Neural cell (in vitro differentiated cells): ENCODE data around the gene PEA15.

Experiments used
- EZH2 ChIP-seq: fragments of 200-600, 300-800 bp; shearing (Covaris generic), sonication (generic); IDR thresholded peaks from 2 replicates; pipeline ENCODE4 v1.6.1; 2014; ENCODE audit warnings: antibody characterized with exemption, low read length, borderline replicate concordance, mild to moderate bottlenecking; ENCODE audit not compliant: insufficient read depth, poor library complexity, severe bottlenecking
- POLR2AphosphoS5 ChIP-seq: IDR thresholded peaks from 2 replicates; pipeline ENCODE4 v1.6.1; 2012
- REST ChIP-seq: IDR thresholded peaks from 2 replicates; pipeline ENCODE4 v1.6.1; 2012; ENCODE audit warnings: borderline replicate concordance
- TF ChIP-seq, protein P1 (sequence below): fragments of 450-650 bp; IDR thresholded peaks from 2 replicates; pipeline ENCODE4 v1.5.1; 2014; ENCODE audit warnings: antibody characterized with exemption, mild to moderate bottlenecking, moderate library complexity; ENCODE audit not compliant: poor library complexity, severe bottlenecking

DNA sequence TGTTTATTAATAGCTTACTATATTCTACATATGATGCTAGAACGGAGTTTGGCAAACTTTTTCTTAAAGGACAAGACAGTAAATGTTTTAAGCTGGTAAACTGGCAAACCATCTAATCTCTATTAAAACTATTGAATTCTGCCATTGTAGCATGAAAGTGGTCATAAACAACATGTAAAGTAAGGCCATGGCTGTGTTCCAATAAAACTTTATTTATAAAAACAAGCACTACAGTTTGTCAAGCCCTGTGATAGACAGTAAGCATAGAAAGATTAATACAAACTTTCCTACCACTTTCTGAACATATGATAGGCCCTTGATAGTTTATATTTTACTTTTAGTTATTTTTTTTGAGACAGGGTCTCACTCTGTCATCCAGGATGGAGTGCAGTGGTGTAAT lies 22.4 kb downstream of the PEA15 start:
- no peak for TF ChIP-seq REST
- TF ChIP-seq, protein P1, sequence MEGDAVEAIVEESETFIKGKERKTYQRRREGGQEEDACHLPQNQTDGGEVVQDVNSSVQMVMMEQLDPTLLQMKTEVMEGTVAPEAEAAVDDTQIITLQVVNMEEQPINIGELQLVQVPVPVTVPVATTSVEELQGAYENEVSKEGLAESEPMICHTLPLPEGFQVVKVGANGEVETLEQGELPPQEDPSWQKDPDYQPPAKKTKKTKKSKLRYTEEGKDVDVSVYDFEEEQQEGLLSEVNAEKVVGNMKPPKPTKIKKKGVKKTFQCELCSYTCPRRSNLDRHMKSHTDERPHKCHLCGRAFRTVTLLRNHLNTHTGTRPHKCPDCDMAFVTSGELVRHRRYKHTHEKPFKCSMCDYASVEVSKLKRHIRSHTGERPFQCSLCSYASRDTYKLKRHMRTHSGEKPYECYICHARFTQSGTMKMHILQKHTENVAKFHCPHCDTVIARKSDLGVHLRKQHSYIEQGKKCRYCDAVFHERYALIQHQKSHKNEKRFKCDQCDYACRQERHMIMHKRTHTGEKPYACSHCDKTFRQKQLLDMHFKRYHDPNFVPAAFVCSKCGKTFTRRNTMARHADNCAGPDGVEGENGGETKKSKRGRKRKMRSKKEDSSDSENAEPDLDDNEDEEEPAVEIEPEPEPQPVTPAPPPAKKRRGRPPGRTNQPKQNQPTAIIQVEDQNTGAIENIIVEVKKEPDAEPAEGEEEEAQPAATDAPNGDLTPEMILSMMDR, result no peak
- TF ChIP-seq POLR2AphosphoS5, result no peak
- no peak for TF ChIP-seq EZH2
